HG02852 (cell line): ENCODE data around the gene HUS1B.
"Not testable (repeated sequence)": the region's sequence is repeated elsewhere in the genome, so short reads cannot be mapped to it uniquely, and the experiment has no call there.

Experiments
- ATAC-seq: cut with Tn5 transposase; IDR thresholded peaks from one replicate; pipeline ENCODE4 v1.9.1; 2021; ENCODE audit warnings: mild to moderate bottlenecking, moderate library complexity; ENCODE audit not compliant: unreplicated experiment

The HUS1B gene

DNA sequence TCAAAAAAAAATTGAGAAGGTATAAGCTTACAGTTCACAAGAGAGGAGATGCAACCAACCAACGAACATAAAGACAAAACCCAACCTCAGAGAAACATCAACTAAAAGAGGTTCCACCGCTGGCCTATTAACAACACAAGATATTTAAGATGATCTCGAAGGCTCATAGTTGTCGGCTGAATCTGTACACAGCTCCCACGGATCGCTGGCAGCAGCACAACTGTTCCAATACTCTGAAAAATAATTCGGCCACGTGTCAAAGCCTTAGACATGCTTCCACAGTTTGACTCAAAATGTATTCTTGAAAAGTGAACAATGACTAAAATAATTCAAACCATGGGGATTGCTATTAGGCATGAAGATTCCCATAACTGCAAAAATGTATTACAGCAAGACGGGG lies 22.4 kb upstream of the HUS1B start:
- ATAC-seq: no peak

- no peak for ATAC-seq
Observed at GRCh38 chr6:678520-678919, 21.6 kb upstream of the HUS1B start.

DNA sequence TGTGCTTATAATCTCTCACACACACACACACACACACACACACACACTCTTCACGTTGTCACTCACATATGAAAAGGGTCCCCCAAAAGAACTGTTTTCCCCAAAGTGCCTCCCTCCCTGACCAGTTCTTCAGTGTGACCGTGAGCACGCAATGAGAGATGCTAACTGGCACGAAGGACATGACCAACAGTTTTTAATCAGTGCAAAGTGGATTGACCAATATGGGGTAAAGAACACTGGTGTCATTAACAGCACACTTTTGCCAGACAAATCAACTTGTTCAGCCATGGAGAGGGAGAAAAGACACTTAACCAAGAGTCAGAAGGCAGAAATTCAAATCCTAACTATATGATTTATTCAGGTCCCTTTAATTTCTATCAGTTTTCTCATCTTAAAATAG lies 21.0 kb upstream of the HUS1B start:
- ATAC-seq: no peak

GRCh38 chr6:674956-675355 lies 18.1 kb upstream of the HUS1B start:
- no peak for ATAC-seq

DNA sequence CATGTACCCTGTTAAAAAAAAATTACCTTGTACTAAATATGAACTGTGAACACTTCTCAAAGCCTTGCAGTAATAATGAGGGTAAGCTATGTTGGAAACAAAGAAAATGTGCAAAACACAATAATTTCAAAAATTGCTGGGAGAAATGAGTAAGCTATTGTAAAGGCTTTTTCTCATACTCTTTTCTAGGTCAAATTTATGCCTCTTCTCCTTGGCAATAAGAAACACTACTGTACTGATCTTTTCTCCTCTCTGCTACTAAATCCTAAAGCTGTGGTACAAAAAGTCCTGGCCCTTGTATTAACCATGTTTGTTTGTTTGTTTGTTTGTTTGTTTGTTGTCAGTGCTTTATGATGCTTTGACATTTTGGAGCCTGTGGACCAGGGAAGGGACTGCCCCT lies 17.5 kb upstream of the HUS1B start:
- ATAC-seq: no peak

DNA sequence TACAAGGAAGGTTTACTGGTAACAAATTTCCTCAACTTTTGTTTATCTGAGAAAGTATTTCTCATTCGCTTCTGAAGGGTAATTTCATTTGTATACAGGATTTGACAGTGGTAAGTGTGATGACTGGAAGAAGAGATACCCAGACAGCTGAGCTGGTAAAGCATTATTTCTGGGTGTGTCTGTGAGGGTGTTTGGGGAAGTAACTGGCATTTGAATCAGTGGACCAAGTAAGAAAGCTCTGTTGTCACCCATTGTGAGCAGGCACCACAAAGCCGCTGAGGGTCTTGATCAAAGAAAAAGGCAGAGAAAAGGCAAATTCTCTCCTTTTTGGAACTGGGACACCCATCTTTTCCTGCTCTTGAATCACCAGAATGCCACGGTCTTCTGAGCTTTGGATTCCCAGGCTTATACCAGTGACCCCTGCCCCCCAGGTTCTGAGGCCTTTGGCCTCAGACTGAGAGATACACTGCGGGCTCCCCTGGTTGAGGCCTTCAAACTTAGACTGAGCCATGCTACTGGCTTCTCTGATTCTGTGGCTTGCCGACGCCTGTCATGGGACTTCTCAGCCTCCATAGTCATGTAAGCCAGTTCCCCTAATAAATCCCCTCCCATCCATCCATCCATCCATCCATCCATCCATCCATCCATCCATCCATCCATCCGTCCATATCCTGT lies 10.5 kb upstream of the HUS1B start:
- no peak for ATAC-seq

- ATAC-seq: no peak
Observed at GRCh38 chr6:665403-666267, 8.7 kb upstream of the HUS1B start.

DNA sequence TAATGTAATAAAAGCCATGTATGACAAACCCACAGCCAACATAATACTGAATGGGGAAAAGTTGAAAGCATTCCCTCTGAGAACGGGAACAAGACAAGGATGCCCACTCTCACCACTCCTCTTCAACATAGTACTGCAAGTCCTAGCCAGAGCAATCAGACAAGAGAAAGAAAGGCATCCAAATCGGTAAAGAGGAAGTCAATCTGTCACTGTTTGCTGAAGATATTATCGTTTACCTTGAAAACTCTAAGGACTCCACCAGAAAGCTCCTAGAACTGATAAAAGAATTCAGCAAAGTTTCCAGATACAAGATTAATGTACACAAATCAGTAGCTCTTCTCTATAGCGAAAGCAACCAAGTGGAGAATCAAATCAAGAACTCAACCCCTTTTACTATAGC lies 6.9 kb upstream of the HUS1B start:
- not testable (repeated sequence) for ATAC-seq

- ATAC-seq: no peak
Observed at GRCh38 chr6:659716-660581, 3.0 kb upstream of the HUS1B start.

DNA sequence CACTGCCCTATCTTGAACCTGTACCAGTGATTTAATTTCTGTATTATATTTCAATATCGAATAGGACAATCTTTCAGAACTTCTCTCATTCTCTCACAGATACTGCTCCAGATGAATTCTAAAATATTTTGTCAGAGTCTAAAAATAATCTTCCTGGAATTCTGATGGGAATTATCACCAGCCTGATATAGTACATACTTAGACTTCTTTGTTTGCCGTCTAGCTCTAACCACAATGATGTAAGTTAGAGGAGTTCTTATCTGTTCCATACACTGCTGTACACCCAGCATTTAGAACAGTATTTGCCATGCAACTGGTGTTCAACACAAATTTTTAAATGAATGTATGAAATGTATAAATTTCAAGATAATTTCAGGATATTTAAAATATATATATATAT lies 1.3 kb upstream of the HUS1B start:
- no peak for ATAC-seq

GRCh38 chr6:657743-658142 lies 843 bp upstream of the HUS1B start:
- ATAC-seq: no peak

DNA sequence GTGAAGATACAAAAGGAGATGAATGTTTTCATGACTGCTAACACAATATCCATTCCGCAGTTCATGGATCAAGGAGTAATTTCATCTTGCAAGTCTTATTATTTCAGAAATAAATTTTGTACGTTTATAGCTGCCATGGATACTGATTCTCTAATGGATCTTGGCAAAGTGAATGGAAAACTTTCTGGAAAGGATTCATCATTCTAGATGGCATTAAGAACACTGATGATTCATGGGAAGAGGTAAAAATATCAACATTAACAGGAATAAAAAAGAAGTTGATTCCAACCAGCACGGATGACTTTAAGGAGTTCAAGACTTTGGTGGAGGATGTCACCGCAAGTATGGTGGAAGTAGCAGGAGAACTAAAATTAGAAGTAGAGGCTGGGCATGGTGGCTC lies 2.8 kb downstream of the HUS1B start:
- no peak for ATAC-seq

DNA sequence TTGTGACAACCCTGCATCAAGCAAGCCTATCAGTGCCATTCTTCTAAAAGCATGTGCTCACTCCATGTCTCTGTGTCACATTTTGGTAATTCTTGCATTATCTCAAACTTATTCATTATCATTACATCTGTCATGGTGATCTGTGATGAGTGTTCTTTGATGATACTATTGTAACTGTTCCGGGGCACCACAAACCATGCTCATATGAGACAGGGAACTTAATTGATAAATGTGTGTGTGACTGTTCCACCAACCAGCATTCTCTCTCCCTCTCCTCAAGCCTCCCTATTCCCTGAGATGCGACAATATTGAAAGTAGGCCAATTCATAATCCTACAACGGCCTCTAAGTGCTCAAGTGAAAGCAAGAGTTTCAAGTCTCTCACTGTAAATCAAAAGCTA lies 4.0 kb downstream of the HUS1B start:
- no peak for ATAC-seq

- no peak for ATAC-seq
Observed at GRCh38 chr6:650098-650497, 6.8 kb downstream of the HUS1B start.

- ATAC-seq: no peak
Observed at GRCh38 chr6:642805-643204, 14.1 kb downstream of the HUS1B start.

DNA sequence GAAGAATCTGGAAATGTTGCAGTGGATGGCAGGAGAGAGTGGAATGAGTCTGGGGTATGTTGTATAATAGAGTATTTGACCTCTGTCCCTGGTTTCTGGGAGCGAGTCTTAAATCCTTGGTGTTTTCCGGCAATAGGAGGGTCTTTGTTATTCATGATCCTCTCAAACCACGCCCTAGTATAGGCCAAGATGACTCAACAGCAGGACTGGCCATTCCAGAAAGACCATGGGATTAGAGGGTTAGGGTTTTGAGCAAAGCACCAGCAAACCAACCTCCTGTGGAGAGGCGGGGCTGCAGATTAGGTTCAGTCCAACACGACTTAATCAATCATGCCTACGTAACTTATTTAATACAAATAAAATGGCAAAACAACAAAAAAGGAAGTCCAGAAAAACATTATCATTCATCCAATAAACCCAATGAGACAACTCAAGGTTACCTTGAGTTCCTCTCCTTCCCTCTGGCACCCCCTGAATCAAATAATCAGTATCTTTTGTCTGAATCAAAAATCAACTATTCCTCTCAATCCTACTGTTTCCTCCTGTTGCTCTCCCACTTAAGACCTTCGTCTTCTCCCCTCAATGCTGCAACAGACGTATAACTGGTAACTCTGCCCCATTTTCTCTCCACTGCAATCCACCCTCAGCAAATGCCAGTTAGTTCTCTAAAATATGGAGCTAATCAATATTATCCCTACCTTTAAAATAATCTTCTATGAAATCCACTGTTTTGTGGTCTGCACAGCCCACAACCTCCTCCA lies 15.5 kb downstream of the HUS1B start:
- no peak for ATAC-seq

- ATAC-seq: no peak
Observed at GRCh38 chr6:636488-636887, 20.4 kb downstream of the HUS1B start.

- no peak for ATAC-seq
Observed at GRCh38 chr6:635233-635632, 21.7 kb downstream of the HUS1B start.

GRCh38 chr6:633611-634010 lies 23.3 kb downstream of the HUS1B start:
- ATAC-seq: no peak

DNA sequence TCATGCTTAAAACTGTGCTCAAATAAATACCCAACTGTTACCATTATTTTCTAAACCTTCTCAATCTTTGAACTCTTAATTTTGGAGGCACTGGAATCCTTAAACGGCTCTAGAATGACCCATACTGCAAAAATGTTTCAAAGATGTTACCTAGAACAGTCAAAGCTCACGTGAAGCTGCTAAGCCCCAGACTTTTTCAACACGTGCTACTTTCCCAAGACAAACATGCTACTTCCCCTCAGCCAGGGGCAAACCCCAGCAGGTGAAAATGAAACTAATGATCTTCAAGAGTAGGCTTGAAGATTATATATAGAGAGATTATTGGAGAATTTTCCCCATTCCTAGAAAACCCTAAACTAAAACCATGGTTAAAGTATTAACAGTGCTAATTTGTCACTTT lies 28.1 kb downstream of the HUS1B start:
- ATAC-seq: no peak

DNA sequence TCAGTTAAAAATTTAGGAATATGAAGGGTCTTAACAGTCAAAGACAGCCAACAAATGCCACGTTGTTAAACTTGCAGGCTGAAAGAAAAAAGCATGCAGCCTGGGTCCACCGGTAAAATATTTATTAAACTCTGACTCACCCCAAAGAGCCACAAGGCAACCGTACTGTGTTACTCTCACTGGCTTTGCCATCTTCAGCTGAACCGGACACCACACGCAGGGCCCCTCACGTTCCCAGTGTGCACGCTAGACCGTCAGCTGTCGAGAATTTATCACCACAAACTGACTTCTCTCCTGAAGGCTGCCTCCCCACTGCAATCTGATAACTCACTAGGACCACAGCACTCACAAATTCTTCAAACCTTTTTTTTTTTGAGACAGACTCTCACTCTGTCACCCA lies 30.7 kb downstream of the HUS1B start:
- no peak for ATAC-seq
